Measurements from ENCODE around the gene TRIO. TPM values are rescaled to one million over a fixed set of nuclear protein-coding genes. Genes with fewer than 3 reads are reported as not detected.

The TRIO gene
- polyA plus RNA-seq, 1 donor (not counting 4 experiments of a cell fraction or from before 2014, with no cell fraction given), result 57.2 TPM

- H3K79me2 ChIP-seq (ENCODE audit: control insufficient read depth, insufficient read depth, low read length), result peaks cover 6% of the 10 kb centered on the region
- no peak overlapping the region for H3K4me3 ChIP-seq (ENCODE audit: control insufficient read depth in 2 of 3, extremely low read depth in 1 of 3, insufficient read depth in 2 of 3, low read depth in 1 of 3, low read length in 3 of 3)
- peaks cover 3% of the 10 kb centered on the region for H4K20me1 ChIP-seq (ENCODE audit: control insufficient read depth, extremely low read depth, insufficient read depth, low read length)
- TF ChIP-seq CTCF (optimal IDR thresholded peaks at IDR 0.05 in 1 of 3, IDR thresholded peaks at IDR 0.05 in 1 of 3, conservative IDR thresholded peaks at IDR 0.05 in 1 of 3; ENCODE audit: extremely low read depth in 1 of 3, insufficient read depth in 2 of 3, low read length in 3 of 3) (no peak), EZH2 (IDR thresholded peaks at IDR 0.05; ENCODE audit: low read length) (no peak)
- no peak overlapping the region for H2AFZ ChIP-seq (ENCODE audit: control insufficient read depth, low read length)
- FAIRE-seq (no peak), DNase-seq (ENCODE audit: low read depth, low spot score) (no peak)
- no peaks in the 10 kb centered on the region for H3K27me3 ChIP-seq (ENCODE audit: control insufficient read depth, extremely low read depth, insufficient read depth, low read length)
- H3K27ac ChIP-seq (ENCODE audit: control insufficient read depth, insufficient read depth, low read length), result no peak overlapping the region
- H3K9ac ChIP-seq (ENCODE audit: control insufficient read depth, extremely low read depth, insufficient read depth, low read length), result no peak overlapping the region
- H3K36me3 ChIP-seq (ENCODE audit: control insufficient read depth in 2 of 2, extremely low read depth in 1 of 2, insufficient read depth in 2 of 2, low read length in 2 of 2), result peaks cover 40 to 42% of the 10 kb centered on the region in 2 experiments
- dilution Hi-C loops (cut with MboI; ENCODE audit: extremely low pct_ligation_motif_present, low sequenced_read_pairs), result no loop called here
- no peaks in the 10 kb centered on the region for H3K9me1 ChIP-seq (ENCODE audit: control insufficient read depth, extremely low read depth, insufficient read depth, low read length)
- no peak overlapping the region for H3K4me2 ChIP-seq (ENCODE audit: control insufficient read depth, extremely low read depth, insufficient read depth, low read depth, low read length)
- peaks cover 25% of the 10 kb centered on the region for H3K4me1 ChIP-seq (ENCODE audit: control insufficient read depth, extremely low read depth, insufficient read depth, low read length)
- no peaks in the 10 kb centered on the region for H3K9me3 ChIP-seq (ENCODE audit: control insufficient read depth, low read depth, low read length)
Measured at GRCh38 chr5:14462681-14463080, 319.5 kb downstream of the TRIO start.

DNA sequence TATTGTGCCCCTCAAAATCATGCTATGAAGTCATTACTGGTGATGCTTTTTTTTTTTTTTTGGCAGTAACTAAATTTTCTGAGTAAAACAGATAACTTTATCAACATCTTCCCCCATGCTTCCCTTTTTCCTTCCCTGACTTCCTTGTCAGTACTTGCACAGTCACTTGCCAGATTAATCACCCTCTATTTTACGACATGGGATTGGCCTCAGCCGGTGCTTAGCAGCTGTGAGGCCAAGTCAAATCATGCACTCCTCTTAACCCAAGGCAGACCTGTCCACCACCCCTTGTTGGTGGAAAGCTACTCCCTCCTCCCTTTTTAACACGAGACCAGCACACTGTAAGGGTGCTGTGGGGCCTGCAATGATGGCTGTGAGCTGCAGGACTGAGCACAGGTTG is 320.5 kb downstream of the TRIO start:
- FAIRE-seq (peak; percentile 58), DNase-seq (ENCODE audit: low read depth, low spot score) (peak; percentile 36)
- peaks cover 18% of the 10 kb centered on the region for H3K4me1 ChIP-seq (ENCODE audit: control insufficient read depth, extremely low read depth, insufficient read depth, low read length)
- H2AFZ ChIP-seq (ENCODE audit: control insufficient read depth, low read length), result no peak overlapping the region
- peak overlapping the region; percentile 24 for H3K27ac ChIP-seq (ENCODE audit: control insufficient read depth, insufficient read depth, low read length)
- no peak overlapping the region for H3K4me2 ChIP-seq (ENCODE audit: control insufficient read depth, extremely low read depth, insufficient read depth, low read depth, low read length)
- no peaks in the 10 kb centered on the region for H3K9me1 ChIP-seq (ENCODE audit: control insufficient read depth, extremely low read depth, insufficient read depth, low read length)
- H3K79me2 ChIP-seq (ENCODE audit: control insufficient read depth, insufficient read depth, low read length), result peaks cover 2% of the 10 kb centered on the region
- H3K9ac ChIP-seq (ENCODE audit: control insufficient read depth, extremely low read depth, insufficient read depth, low read length), result no peak overlapping the region
- TF ChIP-seq CTCF (optimal IDR thresholded peaks at IDR 0.05 in 1 of 3, IDR thresholded peaks at IDR 0.05 in 1 of 3, conservative IDR thresholded peaks at IDR 0.05 in 1 of 3; ENCODE audit: extremely low read depth in 1 of 3, insufficient read depth in 2 of 3, low read length in 3 of 3), result no peak
- no peak for TF ChIP-seq EZH2 (IDR thresholded peaks at IDR 0.05; ENCODE audit: low read length)
- H4K20me1 ChIP-seq (ENCODE audit: control insufficient read depth, extremely low read depth, insufficient read depth, low read length), result no peaks in the 10 kb centered on the region
- H3K9me3 ChIP-seq (ENCODE audit: control insufficient read depth, low read depth, low read length), result no peaks in the 10 kb centered on the region
- H3K36me3 ChIP-seq (ENCODE audit: control insufficient read depth in 2 of 2, extremely low read depth in 1 of 2, insufficient read depth in 2 of 2, low read length in 2 of 2), result peaks cover 40% of the 10 kb centered on the region in 2 experiments
- dilution Hi-C loops (cut with MboI; ENCODE audit: extremely low pct_ligation_motif_present, low sequenced_read_pairs), result no loop called here
- no peak overlapping the region for H3K4me3 ChIP-seq (ENCODE audit: control insufficient read depth in 2 of 3, extremely low read depth in 1 of 3, insufficient read depth in 2 of 3, low read depth in 1 of 3, low read length in 3 of 3)
- no peaks in the 10 kb centered on the region for H3K27me3 ChIP-seq (ENCODE audit: control insufficient read depth, extremely low read depth, insufficient read depth, low read length)

Data from keratinocyte (primary cell).